ENCODE measurements around the gene MCF2L.

GRCh38 chr13:112923962-112924361 lies 45.1 kb upstream of the MCF2L start:
- no peak for TF ChIP-seq PATZ1 (CRISPR knock-in tag; IDR thresholded peaks at IDR 0.05; ENCODE audit: borderline replicate concordance)
- TF ChIP-seq ZNF8 (CRISPR knock-in tag; IDR thresholded peaks at IDR 0.05): no peak
- no peak for TF ChIP-seq OSR1 (CRISPR knock-in tag; IDR thresholded peaks at IDR 0.05)
- no peak for TF ChIP-seq CREB5 (CRISPR knock-in tag; IDR thresholded peaks at IDR 0.05; ENCODE audit: low read depth)
